HepG2 (cell line): ENCODE data around the gene CTAGE9. TPM values are rescaled to one million over a fixed set of nuclear protein-coding genes. Genes with fewer than 3 reads are reported as not detected.

ENCODE experiments used
- ARID5B ChIP-seq: IDR thresholded peaks from 2 replicates; pipeline ENCODE4 v1.4.0; 2020; ENCODE audit warnings: mild to moderate bottlenecking, missing genetic modification reagents
- KAT8 ChIP-seq: IDR thresholded peaks from 2 replicates; pipeline ENCODE4 v1.6.1; 2016; ENCODE audit warnings: missing genetic modification reagents, missing compliant biosample characterization
- KLF12 ChIP-seq: sonication (generic); formaldehyde crosslinking; IDR thresholded peaks from 2 replicates; pipeline ENCODE4 v1.4.0; 2020; ENCODE audit warnings: missing genetic modification reagents, borderline replicate concordance
- MAFK ChIP-seq, 2 experiments: IDR thresholded peaks in 1 of 2; conservative IDR thresholded peaks in 1 of 2; 2 replicates each; pipeline ENCODE4 v1.6.1; 2011; ENCODE audit warnings: improper control_type of control experiment in 2 of 2, low read length in 2 of 2
- U2AF2 ChIP-seq: fragments of 200-400 bp; formaldehyde crosslinking; IDR thresholded peaks from 2 replicates; pipeline ENCODE4 v1.6.1; 2017; ENCODE audit warnings: low read depth, mild to moderate bottlenecking, low read length
- USF2 ChIP-seq, 2 experiments: sonication (generic) in 1 of 2; formaldehyde crosslinking in 1 of 2; IDR thresholded peaks; 2 replicates each; pipeline versions ENCODE4 v1.5.1 to v1.6.1; 2011 to 2020; ENCODE audit warnings: borderline replicate concordance in 1 of 2, low read depth in 1 of 2, low read length in 1 of 2, mild to moderate bottlenecking in 1 of 2, missing genetic modification reagents in 1 of 2, moderate library complexity in 1 of 2
- ZEB1 ChIP-seq: IDR thresholded peaks from 2 replicates; pipeline ENCODE4 v1.6.1; 2012; ENCODE audit warnings: mild to moderate bottlenecking, low read depth, inconsistent platforms; ENCODE audit not compliant: insufficient replicate concordance
- ZFP36L1 ChIP-seq: sonication (generic); formaldehyde crosslinking; IDR thresholded peaks from 2 replicates; pipeline ENCODE4 v1.8.0; 2022; ENCODE audit warnings: mild to moderate bottlenecking, missing genetic modification reagents, moderate library complexity
- ZKSCAN8 ChIP-seq: IDR thresholded peaks from 2 replicates; pipeline ENCODE4 v1.6.1; 2016; ENCODE audit warnings: borderline replicate concordance, missing genetic modification reagents, missing compliant biosample characterization
- ZNF414 ChIP-seq: sonication (generic); formaldehyde crosslinking; IDR thresholded peaks from 2 replicates; pipeline ENCODE4 v1.5.0; 2020; ENCODE audit warnings: missing genetic modification reagents
- ZNF503 ChIP-seq: sonication (generic); formaldehyde crosslinking; IDR thresholded peaks from 2 replicates; pipeline ENCODE4 v1.4.0; 2020; ENCODE audit warnings: missing genetic modification reagents
- ZNF629 ChIP-seq: sonication (generic); formaldehyde crosslinking; conservative IDR thresholded peaks from 2 replicates; pipeline ENCODE4 v1.5.0; 2020; ENCODE audit warnings: missing genetic modification reagents
- ZNF83 ChIP-seq: sonication (generic); formaldehyde crosslinking; IDR thresholded peaks from 2 replicates; pipeline ENCODE4 v1.4.0; 2020; ENCODE audit warnings: missing genetic modification reagents, mild to moderate bottlenecking, borderline replicate concordance
- polyA plus RNA-seq, 8 experiments: library from polyadenylated mRNA; depleted of rRNA in 3 of 8; stranded (reverse) in 7 of 8; unstranded in 1 of 8; fragments of >200 nt; fragmentation: Illumina TruSeq in 4 of 8; extraction: Trizol in 4 of 8; gene quantifications; 2 replicates each; pipeline versions ENCODE4 v1.2.1 to v1.2.3, GENCODE V29; 2011 to 2016; ENCODE audit warnings: low read depth in 4 of 8, missing spikeins in 1 of 8, mixed read lengths in 1 of 8; ENCODE audit not compliant: insufficient read depth in 1 of 8
- total RNA-seq, 5 experiments: library from RNA; depleted of rRNA; stranded (reverse); fragments of >200 nt; fragmentation: Illumina TruSeq; extraction: Trizol; gene quantifications; 2 replicates each; pipeline ENCODE4 v1.2.3, GENCODE V29; 2016; ENCODE audit warnings: low read depth in 1 of 5
- TF ChIP-seq, protein P1 (sequence below): sonication (generic); formaldehyde crosslinking; IDR thresholded peaks from 2 replicates; pipeline ENCODE4 v1.8.1; 2022; ENCODE audit warnings: low read depth, mild to moderate bottlenecking, missing genetic modification reagents

Gene CTAGE9
- total and polyA plus RNA-seq, 2 of the 13 experiments (the other 11 are each of a cell fraction or from before 2014, with no cell fraction given) = not detected

- no peak for TF ChIP-seq USF2 (IDR thresholded peaks at IDR 0.05; ENCODE audit: low read depth, low read length)
- no peak for TF ChIP-seq USF2 (CRISPR knock-in tag; IDR thresholded peaks at IDR 0.05; ENCODE audit: borderline replicate concordance)
- TF ChIP-seq ZKSCAN8 (CRISPR knock-in tag) = no peak
- TF ChIP-seq ZNF503 (CRISPR knock-in tag) = no peak
- TF ChIP-seq MAFK (conservative IDR thresholded peaks at IDR 0.05 in 1 of 2, IDR thresholded peaks at IDR 0.05 in 1 of 2; ENCODE audit: low read length in 2 of 2) = no peak
- no peak for TF ChIP-seq ZEB1
- no peak for TF ChIP-seq ZNF629 (CRISPR knock-in tag)
- TF ChIP-seq ZNF83 (CRISPR knock-in tag) = no peak
- no peak for TF ChIP-seq U2AF2
- no peak for TF ChIP-seq KAT8 (CRISPR knock-in tag)
- no peak for TF ChIP-seq ZFP36L1
- no peak for TF ChIP-seq KLF12 (CRISPR knock-in tag)
- no peak for TF ChIP-seq ZNF414
- no peak for TF ChIP-seq ARID5B
- TF ChIP-seq, protein P1, sequence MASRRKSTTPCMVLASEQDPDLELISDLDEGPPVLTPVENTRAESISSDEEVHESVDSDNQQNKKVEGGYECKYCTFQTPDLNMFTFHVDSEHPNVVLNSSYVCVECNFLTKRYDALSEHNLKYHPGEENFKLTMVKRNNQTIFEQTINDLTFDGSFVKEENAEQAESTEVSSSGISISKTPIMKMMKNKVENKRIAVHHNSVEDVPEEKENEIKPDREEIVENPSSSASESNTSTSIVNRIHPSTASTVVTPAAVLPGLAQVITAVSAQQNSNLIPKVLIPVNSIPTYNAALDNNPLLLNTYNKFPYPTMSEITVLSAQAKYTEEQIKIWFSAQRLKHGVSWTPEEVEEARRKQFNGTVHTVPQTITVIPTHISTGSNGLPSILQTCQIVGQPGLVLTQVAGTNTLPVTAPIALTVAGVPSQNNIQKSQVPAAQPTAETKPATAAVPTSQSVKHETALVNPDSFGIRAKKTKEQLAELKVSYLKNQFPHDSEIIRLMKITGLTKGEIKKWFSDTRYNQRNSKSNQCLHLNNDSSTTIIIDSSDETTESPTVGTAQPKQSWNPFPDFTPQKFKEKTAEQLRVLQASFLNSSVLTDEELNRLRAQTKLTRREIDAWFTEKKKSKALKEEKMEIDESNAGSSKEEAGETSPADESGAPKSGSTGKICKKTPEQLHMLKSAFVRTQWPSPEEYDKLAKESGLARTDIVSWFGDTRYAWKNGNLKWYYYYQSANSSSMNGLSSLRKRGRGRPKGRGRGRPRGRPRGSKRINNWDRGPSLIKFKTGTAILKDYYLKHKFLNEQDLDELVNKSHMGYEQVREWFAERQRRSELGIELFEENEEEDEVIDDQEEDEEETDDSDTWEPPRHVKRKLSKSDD (CRISPR knock-in tag) = no peak
Observed at GRCh38 chr6:131683479-131683878, 27.3 kb downstream of the CTAGE9 start (continued).
